Adrenal gland (tissue), 12 donors: ENCODE results near the gene MAST4. TPM values are rescaled to one million over a fixed set of nuclear protein-coding genes. Genes with fewer than 3 reads are reported as not detected.

Experiments
- DNase-seq, 7 donors: peaks; one replicate each; pipeline ENCODE4 v3.0.0-alpha.2; 2019 to 2020
- H3K27ac ChIP-seq, 5 donors: fragments of 200-600 bp; sonication (generic) in 4 of 5; 1 replicate in 3 of 5; 2 replicates in 2 of 5; pipeline versions ENCODE4 v1.5.1 to v1.8.0; 2016 to 2020; ENCODE audit warnings: mild to moderate bottlenecking in 1 of 5
- H3K27me3 ChIP-seq: fragments of 200-600 bp; 2 replicates; pipeline ENCODE4 v1.8.0; 2021
- H3K36me3 ChIP-seq, 2 donors: fragments of 200-600 bp; replicated peaks in 1 of 2; 1 replicate in 1 of 2; 2 replicates in 1 of 2; pipeline versions ENCODE4 v1.5.1 to v1.8.0; 2018 to 2022
- H3K4me1 ChIP-seq, 2 donors: fragments of 200-600 bp; replicated peaks in 1 of 2; 1 replicate in 1 of 2; 2 replicates in 1 of 2; pipeline versions ENCODE4 v1.5.1 to v1.8.0; 2018 to 2021
- H3K4me3 ChIP-seq, 4 donors: fragments of 200-600 bp; sonication (generic) in 3 of 4; one replicate each; pipeline ENCODE4 v1.5.1; 2016 to 2018
- H3K9me3 ChIP-seq, 3 donors: fragments of 200-600 bp; sonication (generic) in 1 of 3; replicated peaks in 1 of 3; 1 replicate in 2 of 3; 2 replicates in 1 of 3; pipeline versions ENCODE4 v1.5.1 to v1.8.0; 2016 to 2021
- POLR2A ChIP-seq, 2 donors: fragments of 450-650 bp; IDR thresholded peaks; one replicate each; pipeline ENCODE4 v1.6.1; 2017; ENCODE audit warnings: antibody characterized with exemption in 2 of 2, mild to moderate bottlenecking in 2 of 2, moderate library complexity in 1 of 2
- WGBS, 4 donors: extraction: QIAGEN DNeasy Blood & Tissue Kit in 2 of 4; methylation state at CpG; one replicate each; pipeline versions ENCODE4 v1.1.5 to v1.1.7; 2013 to 2017; 5-methylcytosine and 5-hydroxymethylcytosine counted together
- intact Hi-C, 2 donors: fragments of 100-400 bp; cut with DNase I; formaldehyde crosslinking; loops; one replicate each; pipeline versions ENCODE4 v1.14.1 to v1.15.0; 2022 to 2023
- polyA plus RNA-seq, 3 donors: library from polyadenylated mRNA; stranded (reverse); fragments of 200-250 nt in 2 of 3; fragments of 350-450 nt in 1 of 3; fragmentation: Illumina TruSeq in 1 of 3; extraction: RNeasy Lipid Tissue Mini Kit (QIAGEN cat#74804) in 1 of 3; gene quantifications; one replicate each; pipeline ENCODE4 v1.2.3, GENCODE V29; 2013 to 2014
- total RNA-seq, 9 donors: library from RNA; depleted of rRNA in 4 of 9; stranded (reverse); fragments of >200 nt in 4 of 9; fragments of 120-200 nt in 1 of 9; fragmentation: NEBNext Ultra II Directional in 1 of 9; extraction: Animal tissue kit (Norgen Biotek cat#: 25700) in 1 of 9; gene quantifications; one replicate each; pipeline versions ENCODE4 v1.1.0 to v1.2.4, GENCODE V29; 2013 to 2023
- TF ChIP-seq, protein P1 (sequence below), 6 experiments: fragments of 450-650 bp in 4 of 6; fragments of 200-600 bp in 2 of 6; sonication (generic) in 1 of 6; IDR thresholded peaks; 1 replicate in 5 of 6; 2 replicates in 1 of 6; pipeline versions ENCODE4 v1.5.1 to v1.8.0; 2016 to 2021; ENCODE audit warnings: antibody characterized with exemption in 6 of 6, mild to moderate bottlenecking in 2 of 6, moderate library complexity in 1 of 6
- donor health status: healthy with polysubstance abuse.
- donor health status: Bipolar disorder and iron deficiency.
- donor health status: DM: yes; HTN: yes; CAD: no.
- donor health status: DM: no; HTN: no; CAD: no.
- donor health status: DM: no; HTN: no; CAD: no.
- donor health status: DM: yes; HTN: yes; CAD: no.

MAST4 gene
- total and polyA plus RNA-seq, 12 donors, result 12.3 to 95.0 (median 42.8) TPM

DNA sequence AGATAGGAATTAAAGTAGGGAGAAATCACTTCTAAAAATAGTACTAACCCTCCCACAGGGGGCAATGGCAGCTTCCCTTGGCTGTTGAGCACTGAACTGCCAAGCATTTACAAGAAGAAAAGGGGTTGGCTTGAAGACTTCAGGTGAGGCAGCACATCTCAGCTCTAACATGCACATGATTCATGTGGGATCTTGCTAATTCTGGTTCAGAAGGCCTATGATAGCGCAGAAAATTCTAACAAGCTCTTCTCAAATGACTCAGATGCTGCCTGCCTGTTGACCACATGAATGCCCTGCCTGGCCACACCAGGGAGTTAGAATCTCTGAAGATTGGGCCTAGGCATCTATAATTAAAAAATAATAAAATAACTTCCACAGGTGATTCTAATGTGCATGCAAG lies 577.8 kb downstream of the MAST4 start:
- WGBS, 4 donors, result 96 to 100% (median 98%) methylated on average over 1 of the region's 1 CpG
- Histone ChIP-seq H3K27me3 (no peaks in the 10 kb centered on the region), H3K9me3 (no peaks in the 10 kb centered on the region), H3K4me1 (no peaks in the 10 kb centered on the region), H3K4me3 (no peak overlapping the region), H3K27ac (no peak overlapping the region), H3K36me3 (no peaks in the 10 kb centered on the region)
- TF ChIP-seq, protein P1, sequence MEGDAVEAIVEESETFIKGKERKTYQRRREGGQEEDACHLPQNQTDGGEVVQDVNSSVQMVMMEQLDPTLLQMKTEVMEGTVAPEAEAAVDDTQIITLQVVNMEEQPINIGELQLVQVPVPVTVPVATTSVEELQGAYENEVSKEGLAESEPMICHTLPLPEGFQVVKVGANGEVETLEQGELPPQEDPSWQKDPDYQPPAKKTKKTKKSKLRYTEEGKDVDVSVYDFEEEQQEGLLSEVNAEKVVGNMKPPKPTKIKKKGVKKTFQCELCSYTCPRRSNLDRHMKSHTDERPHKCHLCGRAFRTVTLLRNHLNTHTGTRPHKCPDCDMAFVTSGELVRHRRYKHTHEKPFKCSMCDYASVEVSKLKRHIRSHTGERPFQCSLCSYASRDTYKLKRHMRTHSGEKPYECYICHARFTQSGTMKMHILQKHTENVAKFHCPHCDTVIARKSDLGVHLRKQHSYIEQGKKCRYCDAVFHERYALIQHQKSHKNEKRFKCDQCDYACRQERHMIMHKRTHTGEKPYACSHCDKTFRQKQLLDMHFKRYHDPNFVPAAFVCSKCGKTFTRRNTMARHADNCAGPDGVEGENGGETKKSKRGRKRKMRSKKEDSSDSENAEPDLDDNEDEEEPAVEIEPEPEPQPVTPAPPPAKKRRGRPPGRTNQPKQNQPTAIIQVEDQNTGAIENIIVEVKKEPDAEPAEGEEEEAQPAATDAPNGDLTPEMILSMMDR (IDR thresholded peaks at IDR 0.05), result no peak
- TF ChIP-seq POLR2A (IDR thresholded peaks at IDR 0.05), result no peak
- DNase-seq, result no peak
- intact Hi-C loops, result no loop called here

DNA sequence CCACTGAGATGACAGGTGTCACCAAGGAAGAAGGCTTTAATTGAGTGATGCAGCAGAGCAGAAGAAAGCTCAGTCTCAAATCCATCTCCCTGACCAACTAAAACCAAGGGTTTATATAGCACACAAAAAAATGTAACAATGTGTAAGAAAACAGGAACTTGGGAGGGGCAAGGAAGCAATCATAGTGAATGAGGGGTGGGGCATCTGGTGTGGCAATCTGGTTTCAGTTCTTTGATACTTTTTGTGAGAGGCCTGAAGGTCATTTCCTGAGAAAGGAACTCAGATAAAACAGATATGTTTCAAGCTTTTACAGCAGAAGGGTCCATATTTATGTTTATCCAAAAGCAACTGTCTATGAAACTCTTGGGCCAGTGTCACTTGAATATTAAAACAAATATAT lies 580.7 kb downstream of the MAST4 start:
- Histone ChIP-seq H3K4me1 (no peaks in the 10 kb centered on the region), H3K36me3 (no peaks in the 10 kb centered on the region), H3K27ac (no peak overlapping the region), H3K9me3 (no peaks in the 10 kb centered on the region), H3K27me3 (no peaks in the 10 kb centered on the region), H3K4me3 (no peak overlapping the region)
- TF ChIP-seq, protein P1 (IDR thresholded peaks at IDR 0.05), result no peak
- TF ChIP-seq POLR2A (IDR thresholded peaks at IDR 0.05), result no peak
- intact Hi-C loops, result no loop called here
- no peak for DNase-seq

DNA sequence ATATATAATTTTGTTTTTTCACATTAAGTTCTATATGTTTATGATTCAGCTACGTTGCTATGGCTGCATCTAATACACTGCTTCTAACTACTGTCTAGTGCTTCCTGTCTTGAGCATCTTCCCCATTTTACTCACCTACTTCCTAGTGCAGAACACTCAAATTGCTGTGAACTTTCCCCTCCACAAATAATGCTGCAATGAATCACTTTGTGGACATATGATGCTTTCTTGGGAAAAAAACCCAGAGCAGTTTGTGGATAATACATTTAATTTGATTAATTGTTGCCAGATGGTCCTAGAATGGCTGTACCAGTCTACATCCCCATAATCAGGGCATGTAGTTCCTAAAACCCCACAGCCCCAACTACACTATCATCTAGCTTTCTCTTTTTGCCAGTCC lies 581.9 kb downstream of the MAST4 start:
- H3K9me3 ChIP-seq, result no peaks in the 10 kb centered on the region
- no peak overlapping the region for H3K4me3 ChIP-seq
- DNase-seq, result no peak
- intact Hi-C loops, result no loop called here
- H3K36me3 ChIP-seq, result no peaks in the 10 kb centered on the region
- peaks cover 0 to 7% of the 10 kb centered on the region in 2 donors for H3K4me1 ChIP-seq
- 59 to 81% (median 64%) methylated on average over 1 of the region's 1 CpG for WGBS, 4 donors
- TF ChIP-seq POLR2A (IDR thresholded peaks at IDR 0.05), result no peak
- TF ChIP-seq, protein P1 (IDR thresholded peaks at IDR 0.05), result no peak
- no peaks in the 10 kb centered on the region for H3K27me3 ChIP-seq
- no peak overlapping the region for H3K27ac ChIP-seq

DNA sequence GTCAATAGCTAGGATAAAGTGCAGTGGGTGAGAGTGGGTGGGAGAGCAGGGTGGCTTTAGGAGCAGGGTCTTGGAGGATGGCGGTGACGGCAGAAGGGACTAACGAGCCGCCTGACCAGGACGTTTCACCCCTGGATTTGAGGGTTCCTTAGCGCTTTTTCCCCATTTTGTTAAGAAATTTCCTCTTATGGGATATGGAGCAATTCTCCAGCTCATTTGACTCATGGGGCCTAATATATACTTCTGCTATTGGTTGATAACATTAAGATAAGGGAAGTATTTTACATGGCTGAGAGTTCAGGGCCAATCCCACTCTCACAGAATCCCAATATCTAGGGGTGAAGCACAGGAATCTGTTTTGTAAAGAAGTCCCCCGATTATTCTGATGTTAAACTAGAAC lies 582.8 kb downstream of the MAST4 start:
- Histone ChIP-seq H3K27me3 (no peaks in the 10 kb centered on the region), H3K4me3 (no peak overlapping the region), H3K27ac (no peak overlapping the region), H3K4me1 (peaks cover 0 to 7% of the 10 kb centered on the region in 2 donors), H3K36me3 (no peaks in the 10 kb centered on the region), H3K9me3 (no peaks in the 10 kb centered on the region)
- intact Hi-C loops, result no loop called here
- WGBS, 4 donors, result 88 to 94% (median 90%) methylated on average over 7 of the region's 7 CpGs
- TF ChIP-seq, protein P1 (IDR thresholded peaks at IDR 0.05), result no peak
- TF ChIP-seq POLR2A (IDR thresholded peaks at IDR 0.05), result no peak
- no peak for DNase-seq
